Heart left ventricle (tissue), 16 donors: ENCODE measurements around the gene PRODH2. TPM values are rescaled to one million over a fixed set of nuclear protein-coding genes. Genes with fewer than 3 reads are reported as not detected.

Experiments used
- ATAC-seq, 4 donors: fragments of 200-7000 bp; cut with Tn5 transposase; one replicate each; pipeline ENCODE4 v1.9.1; 2020 to 2022; ENCODE audit warnings: moderate library complexity in 4 of 4, mild to moderate bottlenecking in 3 of 4, moderate number of reproducible peaks in 1 of 4
- DNase-seq, 5 donors: peaks; one replicate each; pipeline ENCODE4 v3.0.0-alpha.2; 2020
- H3K27ac ChIP-seq, 12 donors: fragments of 200-600 bp; sonication (generic) in 4 of 12; one replicate each; pipeline versions ENCODE4 v1.5.0 to v1.8.0; 2016 to 2022; ENCODE audit warnings: mild to moderate bottlenecking in 2 of 12
- H3K27me3 ChIP-seq, 9 donors: fragments of 200-600 bp; sonication (generic) in 2 of 9; one replicate each; pipeline versions ENCODE4 v1.5.1 to v1.8.0; 2016 to 2022; ENCODE audit warnings: mild to moderate bottlenecking in 3 of 9
- H3K36me3 ChIP-seq, 9 donors: fragments of 200-600 bp; sonication (generic) in 2 of 9; one replicate each; pipeline versions ENCODE4 v1.5.0 to v1.8.0; 2018 to 2022; ENCODE audit warnings: mild to moderate bottlenecking in 2 of 9
- H3K4me1 ChIP-seq, 12 donors: fragments of 200-600 bp; sonication (generic) in 4 of 12; one replicate each; pipeline versions ENCODE4 v1.5.0 to v1.8.0; 2016 to 2022; ENCODE audit warnings: mild to moderate bottlenecking in 3 of 12
- H3K4me3 ChIP-seq, 12 donors: fragments of 200-600 bp; sonication (generic) in 4 of 12; one replicate each; pipeline versions ENCODE4 v1.5.0 to v1.8.0; 2017 to 2022; ENCODE audit warnings: mild to moderate bottlenecking in 9 of 12, moderate library complexity in 4 of 12
- H3K9me3 ChIP-seq, 12 donors: fragments of 200-600 bp; sonication (generic) in 4 of 12; one replicate each; pipeline versions ENCODE4 v1.5.0 to v1.8.0; 2016 to 2022; ENCODE audit warnings: mild to moderate bottlenecking in 1 of 12
- CTCF ChIP-seq, 12 donors: fragments of 200-600 bp; sonication (generic) in 4 of 12; IDR thresholded peaks; one replicate each; pipeline versions ENCODE4 v1.5.0 to v1.8.0; 2018 to 2022; ENCODE audit warnings: antibody characterized with exemption in 12 of 12, mild to moderate bottlenecking in 5 of 12
- POLR2A ChIP-seq, 2 donors: fragments of 450-650 bp; IDR thresholded peaks; one replicate each; pipeline ENCODE4 v1.6.1; 2017; ENCODE audit warnings: antibody characterized with exemption in 2 of 2, mild to moderate bottlenecking in 2 of 2, moderate library complexity in 2 of 2
- WGBS, 4 donors: extraction: QIAGEN DNeasy Blood & Tissue Kit in 2 of 4; methylation state at CpG; one replicate each; pipeline versions ENCODE4 v1.1.5 to v1.1.7; 2013 to 2018; 5-methylcytosine and 5-hydroxymethylcytosine counted together
- intact Hi-C, 10 donors: fragments of 100-400 bp; cut with DNase I; formaldehyde crosslinking; loops; one replicate each; pipeline versions ENCODE4 v1.11.1 to v1.14.2; 2022
- long read RNA-seq, 3 donors: library from polyadenylated mRNA; unstranded; transcript quantifications; one replicate each; pipeline ENCODE4 v2.0.0, GENCODE V29; 2020 to 2021
- polyA plus RNA-seq, 2 donors: library from polyadenylated mRNA; stranded (reverse); fragments of 200-250 nt; gene quantifications; one replicate each; pipeline ENCODE4 v1.2.3, GENCODE V29; 2013
- total RNA-seq, 9 donors: library from RNA; depleted of rRNA in 2 of 9; stranded (reverse); fragments of >200 nt in 2 of 9; fragmentation: NEBNext Ultra II Directional in 3 of 9; extraction: Animal tissue kit (Norgen Biotek cat#: 25700) in 3 of 9; gene quantifications; one replicate each; pipeline versions ENCODE4 v1.1.0 to v1.2.4, GENCODE V29; 2016 to 2023
- donor health status: ischemic (EF 13 %, LVEDD 7.1; RV severe dilation, severe dysfunction).
- donor health status: healthy with polysubstance abuse.
- donor health status: DM: no; HTN: yes; CAD: no.
- donor health status: DM: no; HTN: no; CAD: no.
- donor health status: ischemic (EF 25% LVEDD 6.9; RV normal size, moderate dysfunction).
- donor health status: ischemic (EF 25% LVEDD 5.7; RV mildly dilated, moderate dysfunction).
- donor health status: healthy.
- donor health status: DM: yes; HTN: yes; CAD: no.
- donor health status: ischemic (EF 35%, LVEDD 5.7; RV mildly dilated, moderate dysfunction).
- donor health status: nonischemic (EF 11% LVEDD 7.7; RV severe dilation, severe dysfunction).
- donor health status: DM: yes; HTN: yes; CAD: no.
- donor health status: PGD.
- donor health status: ischemic (EF 29% LVEDD 5.4; RV normal size, mild dysfunction).
- donor health status: nonischemic (EF 23%, LVEDD 6.1; RV moderate dilation, normal function).

The PRODH2 gene
- total RNA-seq (not detected), polyA plus RNA-seq (not detected)
- long read RNA-seq, donor 1, result 0 reads
- long read RNA-seq, donor 2, result 0 reads
- long read RNA-seq, donor 3, result 0 reads

GRCh38 chr19:35812220-35813042, at the start of gene PRODH2:
Gene PRODH2, minus strand, starts transcription at chr19:35812845. Its CDS starts 40 bp downstream, at chr19:35812805.
- H3K4me3 ChIP-seq, result no peak within 1 kb of the TSS
- peaks cover 0 to 43% (median 0%) of the 10 kb centered on the region in 9 donors for H3K27me3 ChIP-seq
- ATAC-seq (no peak), DNase-seq (no peak)
- no peak within 1 kb of the TSS for H3K27ac ChIP-seq
- H3K36me3 ChIP-seq, result no peaks in the 10 kb centered on the region
- no peaks in the 10 kb centered on the region for H3K9me3 ChIP-seq
- H3K4me1 ChIP-seq, result no peaks in the 10 kb centered on the region
- 72 to 75% (median 73%) methylated on average over 21 to 26 of the region's 26 CpGs for WGBS, 4 donors
- intact Hi-C loops, result no loop called here
- no peak for TF ChIP-seq POLR2A (IDR thresholded peaks at IDR 0.05)
- no peak for TF ChIP-seq CTCF (IDR thresholded peaks at IDR 0.05)

- H3K27ac ChIP-seq, result no peak overlapping the region
- no peaks in the 10 kb centered on the region for H3K9me3 ChIP-seq
- DNase-seq (no peak), ATAC-seq (no peak)
- H3K27me3 ChIP-seq, result peaks cover 19 to 84% (median 54%) of the 10 kb centered on the region in 9 donors
- WGBS, 4 donors, result 51 to 56% (median 53%) methylated on average over 18 to 19 of the region's 19 CpGs
- peaks cover 0 to 11% (median 3%) of the 10 kb centered on the region in 12 donors for H3K4me1 ChIP-seq
- no peaks in the 10 kb centered on the region for H3K36me3 ChIP-seq
- no peak for TF ChIP-seq CTCF (IDR thresholded peaks at IDR 0.05)
- TF ChIP-seq POLR2A (IDR thresholded peaks at IDR 0.05), result no peak
- intact Hi-C loops, result no loop called here
- H3K4me3 ChIP-seq, result no peak overlapping the region
Observed at GRCh38 chr19:35861640-35862160, 49.1 kb upstream of the PRODH2 start.

GRCh38 chr19:35860818-35861639, 48.4 kb upstream of the PRODH2 start:
- Histone ChIP-seq H3K9me3 (no peaks in the 10 kb centered on the region), H3K27ac (no peak overlapping the region), H3K4me3 (no peak overlapping the region), H3K36me3 (no peaks in the 10 kb centered on the region), H3K27me3 (peaks cover 19 to 90% (median 61%) of the 10 kb centered on the region in 9 donors), H3K4me1 (peaks cover 0 to 18% (median 10%) of the 10 kb centered on the region in 12 donors)
- DNase-seq (no peak), ATAC-seq (peak in 1 of 4 donors; percentile 27)
- 4 to 8% (median 8%) methylated on average over 14 to 55 of the region's 55 CpGs for WGBS, 4 donors
- TF ChIP-seq CTCF (IDR thresholded peaks at IDR 0.05) (no peak), POLR2A (IDR thresholded peaks at IDR 0.05) (no peak)
- intact Hi-C loops, result no loop called here

- intact Hi-C loops, result no loop called here
- Histone ChIP-seq H3K36me3 (no peaks in the 10 kb centered on the region), H3K27me3 (peaks cover 19 to 90% (median 63%) of the 10 kb centered on the region in 9 donors), H3K9me3 (no peaks in the 10 kb centered on the region), H3K4me1 (peaks cover 0 to 22% (median 11%) of the 10 kb centered on the region in 12 donors), H3K4me3 (no peak overlapping the region), H3K27ac (no peak overlapping the region)
- WGBS, 4 donors, result 9 to 14% (median 12%) methylated on average over 9 to 24 of the region's 24 CpGs
- TF ChIP-seq CTCF (IDR thresholded peaks at IDR 0.05) (no peak), POLR2A (IDR thresholded peaks at IDR 0.05) (no peak)
- ATAC-seq (no peak), DNase-seq (no peak)
Observed at GRCh38 chr19:35860436-35860817, 47.8 kb upstream of the PRODH2 start.
